HFFc6 (cell line): ENCODE results near the gene POLR3A. TPM values are rescaled to one million over a fixed set of nuclear protein-coding genes. Genes with fewer than 3 reads are reported as not detected.

Source experiments
- DNase-seq: peaks from one replicate; pipeline ENCODE4 v3.0.0-alpha.2; 2018
- H3K27ac Mint-ChIP-seq: 2 replicates; pipeline ENCODE4 v1.8.0; 2020; ENCODE audit warnings: mild to moderate bottlenecking, mixed read lengths
- H3K27me3 Mint-ChIP-seq: 2 replicates; pipeline ENCODE4 v1.8.0; 2021; ENCODE audit warnings: mild to moderate bottlenecking, moderate library complexity, mixed read lengths; ENCODE audit not compliant: insufficient read depth
- H3K36me3 Mint-ChIP-seq: 2 replicates; pipeline ENCODE4 v1.8.0; 2021; ENCODE audit warnings: low read depth, mixed read lengths
- H3K4me1 Mint-ChIP-seq: 2 replicates; pipeline ENCODE4 v1.8.0; 2020; ENCODE audit warnings: low read depth, mixed read lengths
- H3K4me3 Mint-ChIP-seq: 2 replicates; pipeline ENCODE4 v1.8.0; 2020; ENCODE audit warnings: mild to moderate bottlenecking, moderate library complexity, mixed read lengths
- H3K9me3 Mint-ChIP-seq: 2 replicates; pipeline ENCODE4 v1.8.0; 2020; ENCODE audit warnings: mild to moderate bottlenecking, mixed read lengths
- CTCF ChIP-seq: fragments of 200-600 bp; sonication (generic); IDR thresholded peaks from 2 replicates; pipeline ENCODE4 v1.5.0; 2021; ENCODE audit warnings: antibody characterized with exemption, mild to moderate bottlenecking
- total RNA-seq, 6 experiments: library from RNA; stranded (reverse); fragmentation: NEBNext Ultra II Directional; extraction: Animal tissue kit (Norgen Biotek cat#: 25700); gene quantifications; 2 replicates in 1 of 6; 3 replicates in 5 of 6; pipeline ENCODE4 v1.2.3, GENCODE V29; 2021

Gene POLR3A
- total RNA-seq, 6 experiments from 2014 or later: 18.0 to 21.0 (median 19.8) TPM

- Mint-ChIP-seq H3K27ac (no peak overlapping the region), H3K36me3 (peaks cover 6% of the 10 kb centered on the region), H3K9me3 (peaks cover 10% of the 10 kb centered on the region), H3K4me1 (no peaks in the 10 kb centered on the region), H3K4me3 (no peak overlapping the region), H3K27me3 (no peaks in the 10 kb centered on the region; the same call in 1 of the 2 replicates)
- DNase-seq: no peak
- TF ChIP-seq CTCF: no peak
Measured at GRCh38 chr10:77959384-77959783, 69.9 kb downstream of the POLR3A start.

- DNase-seq: no peak
- Mint-ChIP-seq H3K4me1 (no peaks in the 10 kb centered on the region), H3K27me3 (no peaks in the 10 kb centered on the region; the same call in 1 of the 2 replicates), H3K27ac (no peak overlapping the region), H3K4me3 (no peak overlapping the region), H3K9me3 (peaks cover 25% of the 10 kb centered on the region), H3K36me3 (peaks cover 22% of the 10 kb centered on the region)
- no peak for TF ChIP-seq CTCF
Measured at GRCh38 chr10:77955136-77955535, 74.2 kb downstream of the POLR3A start.

GRCh38 chr10:77949167-77949566, 80.1 kb downstream of the POLR3A start:
- peak overlapping the region; percentile 45 for H3K27ac Mint-ChIP-seq

GRCh38 chr10:77946084-77946483, 83.2 kb downstream of the POLR3A start:
- H3K4me1 Mint-ChIP-seq: peaks cover 41% of the 10 kb centered on the region
- no peak for TF ChIP-seq CTCF
- H3K4me3 Mint-ChIP-seq: no peak overlapping the region
- peaks cover 9% of the 10 kb centered on the region for H3K36me3 Mint-ChIP-seq
- H3K27me3 Mint-ChIP-seq: no peaks in the 10 kb centered on the region; the same call in 1 of the 2 replicates
- H3K9me3 Mint-ChIP-seq: peaks cover 10% of the 10 kb centered on the region
- no peak for DNase-seq
- no peak overlapping the region for H3K27ac Mint-ChIP-seq

More at GRCh38 chr10:77949167-77949566, 80.1 kb downstream of the POLR3A start:
- TF ChIP-seq CTCF: no peak
- Mint-ChIP-seq H3K4me3 (no peak overlapping the region), H3K36me3 (peaks cover 22% of the 10 kb centered on the region), H3K9me3 (peaks cover 26% of the 10 kb centered on the region), H3K27me3 (no peaks in the 10 kb centered on the region; the same call in 1 of the 2 replicates), H3K4me1 (peaks cover 28% of the 10 kb centered on the region)
- peak; percentile 51 for DNase-seq

- no peak for TF ChIP-seq CTCF
- Mint-ChIP-seq H3K4me1 (peaks cover 37% of the 10 kb centered on the region), H3K36me3 (no peaks in the 10 kb centered on the region), H3K27me3 (no peaks in the 10 kb centered on the region; the same call in 1 of the 2 replicates), H3K9me3 (no peaks in the 10 kb centered on the region), H3K27ac (peak overlapping the region; percentile 76), H3K4me3 (peak overlapping the region; percentile 56)
- peak; percentile 86 for DNase-seq
Measured at GRCh38 chr10:77944519-77944918, 84.8 kb downstream of the POLR3A start.
